Gastroesophageal sphincter (tissue), 3 donors: ENCODE data around the gene PCDHGA10.

Experiments used
- CTCF ChIP-seq, 4 experiments: fragments of 200-600 bp in 2 of 4; fragments of 450-650 bp in 2 of 4; sonication (generic) in 1 of 4; IDR thresholded peaks; one replicate each; pipeline ENCODE4 v1.5.1; 2017 to 2019; ENCODE audit warnings: antibody characterized with exemption in 4 of 4, mild to moderate bottlenecking in 2 of 4, moderate library complexity in 2 of 4
- EP300 ChIP-seq: sonication (generic); formaldehyde crosslinking; IDR thresholded peaks from one replicate; pipeline ENCODE4 v1.6.1; 2017; ENCODE audit warnings: antibody characterized with exemption, mild to moderate bottlenecking

GRCh38 chr5:141421489-141421855, 8.7 kb downstream of the PCDHGA10 start:
- TF ChIP-seq CTCF (IDR thresholded peaks at IDR 0.05) (no peak), EP300 (no peak)
